ENCODE results near the gene SLC12A2. TPM values are rescaled to one million over a fixed set of nuclear protein-coding genes. Genes with fewer than 3 reads are reported as not detected.

SLC12A2 gene
- total and polyA plus RNA-seq, 11 donors: 2.8 to 24.1 (median 14.8) TPM

DNA sequence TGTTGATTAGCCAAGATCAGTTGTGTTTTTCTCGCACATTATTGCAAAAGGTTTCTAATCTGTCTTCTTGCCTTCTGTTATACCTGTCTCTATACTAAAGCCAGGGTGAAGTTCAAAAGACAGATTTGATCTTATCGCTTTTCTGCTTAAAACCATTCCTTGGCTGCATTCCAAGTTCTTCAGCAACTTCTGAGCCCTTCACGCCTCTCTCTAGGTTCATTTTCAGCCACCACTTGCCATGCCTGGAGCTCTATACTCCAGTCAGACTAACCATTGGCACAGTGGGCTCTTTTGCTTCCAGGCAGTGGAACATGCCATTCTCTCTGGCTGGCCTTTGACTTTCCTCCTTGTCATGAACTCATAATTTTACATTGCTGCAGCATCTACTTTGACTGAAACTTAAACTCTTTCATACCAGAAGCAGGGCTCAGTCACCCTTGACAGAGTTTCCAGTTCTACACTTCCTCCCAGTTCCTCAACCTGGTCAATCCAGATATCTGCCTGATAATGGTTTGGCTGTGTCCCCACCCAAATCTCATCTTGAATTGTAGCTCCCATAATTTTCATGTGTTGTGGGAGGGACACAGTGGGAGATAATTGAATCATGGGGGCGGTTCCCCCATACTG is 114.4 kb downstream of the SLC12A2 start:
- Histone ChIP-seq H3K27me3 (no peaks in the 10 kb centered on the region), H3K4me3 (no peak overlapping the region), H3K36me3 (peaks cover 0 to 3% (median 0%) of the 10 kb centered on the region in 9 donors), H3K4me1 (peaks cover 0 to 20% (median 5%) of the 10 kb centered on the region in 12 donors), H3K27ac (no peak overlapping the region), H3K9me3 (no peaks in the 10 kb centered on the region)
- intact Hi-C loops (cut with DNase I): loop anchor here in 2 of 10 donors (5.0 to 10.0 kb wide), 2 partner anchors 323 to 636 kb away; no protein-coding TSS in a partner anchor
- ATAC-seq: peak in 1 of 4 donors; percentile 37
- no peak for DNase-seq
- TF ChIP-seq POLR2A (IDR thresholded peaks at IDR 0.05): no peak
- TF ChIP-seq, protein P1, sequence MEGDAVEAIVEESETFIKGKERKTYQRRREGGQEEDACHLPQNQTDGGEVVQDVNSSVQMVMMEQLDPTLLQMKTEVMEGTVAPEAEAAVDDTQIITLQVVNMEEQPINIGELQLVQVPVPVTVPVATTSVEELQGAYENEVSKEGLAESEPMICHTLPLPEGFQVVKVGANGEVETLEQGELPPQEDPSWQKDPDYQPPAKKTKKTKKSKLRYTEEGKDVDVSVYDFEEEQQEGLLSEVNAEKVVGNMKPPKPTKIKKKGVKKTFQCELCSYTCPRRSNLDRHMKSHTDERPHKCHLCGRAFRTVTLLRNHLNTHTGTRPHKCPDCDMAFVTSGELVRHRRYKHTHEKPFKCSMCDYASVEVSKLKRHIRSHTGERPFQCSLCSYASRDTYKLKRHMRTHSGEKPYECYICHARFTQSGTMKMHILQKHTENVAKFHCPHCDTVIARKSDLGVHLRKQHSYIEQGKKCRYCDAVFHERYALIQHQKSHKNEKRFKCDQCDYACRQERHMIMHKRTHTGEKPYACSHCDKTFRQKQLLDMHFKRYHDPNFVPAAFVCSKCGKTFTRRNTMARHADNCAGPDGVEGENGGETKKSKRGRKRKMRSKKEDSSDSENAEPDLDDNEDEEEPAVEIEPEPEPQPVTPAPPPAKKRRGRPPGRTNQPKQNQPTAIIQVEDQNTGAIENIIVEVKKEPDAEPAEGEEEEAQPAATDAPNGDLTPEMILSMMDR (IDR thresholded peaks at IDR 0.05): no peak
- 87 to 91% (median 91%) methylated on average over 4 of the region's 4 CpGs for WGBS, 4 donors

DNA sequence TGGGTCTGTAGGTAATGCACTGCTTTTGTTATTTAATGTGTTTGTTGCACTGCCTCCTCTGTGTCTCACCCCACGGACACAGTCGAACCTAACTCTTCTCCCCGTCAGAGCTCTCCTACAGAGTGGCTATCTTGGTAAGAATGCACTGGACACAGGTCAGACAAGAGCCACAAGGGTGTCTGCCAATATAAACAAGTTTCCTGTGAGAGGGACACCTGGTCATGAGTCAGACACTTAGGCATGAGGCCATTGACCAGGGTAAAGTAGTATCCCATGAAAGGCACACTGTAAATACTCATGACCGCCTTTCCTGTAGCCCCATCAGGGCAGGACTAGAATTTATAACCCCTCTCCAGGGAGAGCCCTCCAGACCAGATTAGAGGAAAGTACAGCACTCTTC is 115.5 kb downstream of the SLC12A2 start:
- H3K4me1 ChIP-seq: peaks cover 0 to 20% (median 5%) of the 10 kb centered on the region in 12 donors
- DNase-seq: no peak

DNA sequence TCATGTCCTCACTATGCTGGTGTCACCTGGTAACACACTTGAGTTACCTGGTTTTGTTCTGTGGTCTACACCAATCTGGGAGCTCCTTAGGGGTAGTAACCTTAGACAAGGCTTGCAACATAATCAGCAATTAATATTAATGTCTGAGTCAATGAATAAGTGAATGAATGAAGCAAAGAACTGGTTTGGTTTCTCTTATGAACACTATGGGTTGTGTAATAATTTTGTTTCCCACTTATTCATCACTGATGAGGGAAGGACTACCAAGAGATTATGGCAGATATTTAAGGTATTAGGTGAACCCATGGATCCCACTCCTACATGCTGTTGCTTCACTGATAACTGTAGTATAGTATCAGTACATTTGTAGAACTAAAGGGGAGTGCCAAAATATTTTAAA is 116.0 kb downstream of the SLC12A2 start:
- Histone ChIP-seq H3K4me3 (no peak overlapping the region), H3K27me3 (no peaks in the 10 kb centered on the region), H3K4me1 (peaks cover 0 to 20% (median 5%) of the 10 kb centered on the region in 12 donors), H3K36me3 (no peaks in the 10 kb centered on the region), H3K27ac (no peak overlapping the region), H3K9me3 (no peaks in the 10 kb centered on the region)
- ATAC-seq: no peak
- intact Hi-C loops (cut with DNase I): loop anchor here (2.0 to 10.0 kb wide), 12 partner anchors 322 to 637 kb away; no protein-coding TSS in a partner anchor
- no peak for DNase-seq
- TF ChIP-seq, protein P1 (IDR thresholded peaks at IDR 0.05): no peak
- TF ChIP-seq POLR2A (IDR thresholded peaks at IDR 0.05): no peak

More for the DNA sequence above, 115.5 kb downstream of the SLC12A2 start:
- WGBS, 4 donors: 55 to 84% (median 69%) methylated on average over 4 of the region's 4 CpGs
- intact Hi-C loops (cut with DNase I): loop anchor here in 2 of 10 donors (5.0 to 10.0 kb wide), 2 partner anchors 324 to 637 kb away; no protein-coding TSS in a partner anchor
- Histone ChIP-seq H3K36me3 (no peaks in the 10 kb centered on the region), H3K4me3 (no peak overlapping the region), H3K27ac (no peak overlapping the region), H3K9me3 (no peaks in the 10 kb centered on the region), H3K27me3 (no peaks in the 10 kb centered on the region)
- peak in 1 of 4 donors; percentile 7 for ATAC-seq
- TF ChIP-seq POLR2A (IDR thresholded peaks at IDR 0.05): no peak
- TF ChIP-seq, protein P1 (IDR thresholded peaks at IDR 0.05): no peak

DNA sequence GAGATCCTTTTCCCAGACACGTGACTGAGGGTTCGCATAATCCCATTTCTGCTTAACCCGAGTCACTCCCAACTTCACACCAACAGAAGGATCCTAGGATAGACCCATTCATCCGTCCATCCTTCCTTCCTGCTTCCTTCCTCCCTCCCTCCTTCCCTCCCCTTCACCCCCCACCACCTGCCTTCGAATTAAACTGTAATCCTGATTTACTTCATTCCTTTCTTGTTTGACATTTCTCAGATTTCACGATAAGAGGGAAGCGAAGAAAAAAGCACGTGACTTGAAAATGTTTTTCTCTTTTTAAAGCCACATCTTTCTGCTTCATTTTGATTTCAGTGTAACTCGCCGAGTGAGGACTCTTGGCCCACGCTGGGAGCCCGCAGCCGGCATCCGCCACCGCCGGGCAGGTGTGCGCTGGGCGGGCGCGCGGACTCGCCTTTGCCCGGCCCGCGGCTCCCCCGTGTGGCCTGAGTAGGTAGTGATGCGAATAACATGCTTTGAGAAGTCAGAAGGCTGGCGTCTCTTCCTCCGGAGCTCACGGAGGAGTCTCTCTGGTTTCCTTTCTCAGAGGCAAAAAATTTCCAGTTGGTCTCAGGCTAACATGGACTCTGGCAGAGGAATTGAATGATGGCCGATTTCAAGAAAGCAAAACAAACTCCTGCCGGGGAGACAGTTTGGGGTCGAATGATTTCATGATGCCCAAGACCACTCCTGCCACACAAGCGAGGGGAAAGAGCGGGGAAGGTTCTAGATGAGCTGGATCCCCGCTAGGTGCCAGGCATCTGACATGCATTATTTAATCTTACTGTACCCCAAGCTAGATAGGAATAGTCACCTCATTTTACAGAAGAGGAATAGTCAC is 117.7 kb downstream of the SLC12A2 start:
- peak; percentile 67 to 88 (median 77) for DNase-seq
- WGBS, 4 donors: 15 to 18% (median 16%) methylated on average over 36 of the region's 36 CpGs
- H3K36me3 ChIP-seq: no peaks in the 10 kb centered on the region
- peak in 3 of 4 donors; percentile 79 to 88 (median 83) for ATAC-seq
- H3K4me1 ChIP-seq: peaks cover 0 to 20% (median 5%) of the 10 kb centered on the region in 12 donors
- H3K9me3 ChIP-seq: no peaks in the 10 kb centered on the region
- peak overlapping the region in 6 of 12 donors; percentile 13 to 35 (median 21) for H3K4me3 ChIP-seq
- TF ChIP-seq, protein P1 (IDR thresholded peaks at IDR 0.05): peak; percentile 82 to 95 (median 88)
- no peak for TF ChIP-seq POLR2A (IDR thresholded peaks at IDR 0.05)
- intact Hi-C loops (cut with DNase I): loop anchor here (1.0 to 5.0 kb wide), 12 partner anchors 324 to 639 kb away; no protein-coding TSS in a partner anchor
- no peaks in the 10 kb centered on the region for H3K27me3 ChIP-seq
- no peak overlapping the region for H3K27ac ChIP-seq
